ENCODE results near the gene SLAIN1. TPM values are rescaled to one million over a fixed set of nuclear protein-coding genes. Genes with fewer than 3 reads are reported as not detected.
A peak's percentile ranks its signal among the peaks of the same experiment; 100 is the strongest.
"Not testable (repeated sequence)": the region's sequence is repeated elsewhere in the genome, so short reads cannot be mapped to it uniquely, and the experiment has no call there.

Gene SLAIN1
- polyA plus RNA-seq (2013, experiment 1 of 2) = 0.08 TPM
- 0.14 TPM for polyA plus RNA-seq (2013, experiment 2 of 2)

DNA sequence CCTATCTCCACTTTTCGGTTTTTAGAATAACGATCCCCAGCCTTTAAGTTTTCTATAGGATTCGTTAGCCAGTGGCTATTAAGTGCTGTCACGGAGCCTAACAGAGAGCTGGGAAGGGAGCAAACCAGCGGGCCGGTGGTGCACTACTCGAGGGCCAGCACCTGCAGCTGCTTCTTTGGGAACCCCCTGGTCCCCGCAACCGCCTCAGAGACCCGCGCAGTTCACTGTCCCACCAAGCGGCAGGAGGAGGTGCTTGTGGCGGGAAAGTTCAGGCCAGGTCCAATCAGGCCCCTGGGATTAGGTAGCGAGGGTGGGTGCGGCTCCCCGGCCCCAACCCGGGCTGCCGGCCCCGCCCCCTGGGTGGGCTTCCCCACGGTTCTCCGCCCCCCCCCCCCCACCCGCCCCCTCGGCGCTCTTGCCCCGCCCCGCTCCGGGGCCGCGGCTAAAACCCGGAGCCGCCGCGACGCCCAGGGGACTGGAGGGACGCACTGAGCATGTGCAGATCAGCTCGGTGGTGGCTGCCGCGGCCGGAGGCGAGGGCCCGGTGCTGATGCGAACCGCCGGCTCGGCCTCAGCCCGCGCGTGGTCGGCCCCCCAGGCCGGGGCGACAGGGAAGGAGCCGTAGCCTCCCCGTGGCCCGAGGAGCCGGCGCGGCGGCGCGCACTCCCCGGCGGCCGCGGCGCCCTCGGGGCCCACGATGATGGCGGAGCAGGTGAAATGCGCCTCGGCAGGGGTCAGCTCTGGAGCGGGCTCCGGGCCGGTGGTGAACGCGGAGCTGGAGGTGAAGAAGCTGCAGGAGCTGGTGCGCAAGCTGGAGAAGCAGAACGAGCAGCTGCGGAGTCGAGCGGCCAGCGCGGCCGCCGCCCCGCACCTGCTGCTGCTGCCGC lies at the start of gene SLAIN1:
SLAIN1 (plus strand) TSS at position 471 of the 887 bp plus-strand sequence; CDS start at position 698, 227 bp downstream.
- Histone ChIP-seq H3K79me1 (replicated peaks; ENCODE audit: low read length, poor library complexity, severe bottlenecking) (no peaks in the 10 kb centered on the region), H3K18ac (ENCODE audit: low read depth in 1 of 2, low read length in 2 of 2) (no peak within 1 kb of the TSS), H3K9ac (ENCODE audit: low read length) (no peak within 1 kb of the TSS), H3K9me3 (ENCODE audit: control insufficient read depth, low read length) (no peaks in the 10 kb centered on the region), H2BK120ac (ENCODE audit: low read depth, low read length) (no peak within 1 kb of the TSS), H2AK5ac (ENCODE audit: low read length, severe bottlenecking) (no peak within 1 kb of the TSS), H3K4me2 (ENCODE audit: low read length, poor library complexity, severe bottlenecking) (peak within 1 kb of the TSS; percentile 75), H3K27ac (ENCODE audit: low read length, poor library complexity, severe bottlenecking) (no peak within 1 kb of the TSS), H3K4me3 (ENCODE audit: insufficient read depth in 1 of 2, low read depth in 1 of 2, low read length in 2 of 2) (peak within 1 kb of the TSS; percentile 53 to 83), H3K36me3 (ENCODE audit: control insufficient read depth in 1 of 2, insufficient read depth in 2 of 2, low read depth in 1 of 2, low read length in 2 of 2) (no peaks in the 10 kb centered on the region), H4K91ac (ENCODE audit: low read length) (no peak within 1 kb of the TSS), H3K23ac (ENCODE audit: low read length in 2 of 2) (no peak within 1 kb of the TSS), H2BK12ac (ENCODE audit: low read length in 2 of 2) (no peak within 1 kb of the TSS), H3K14ac (ENCODE audit: low read length in 2 of 2) (no peak within 1 kb of the TSS), H3K4ac (ENCODE audit: low read depth in 1 of 2, low read length in 2 of 2) (no peak within 1 kb of the TSS), H2AFZ (ENCODE audit: low read depth, low read length) (peak within 1 kb of the TSS; percentile 91), H2BK15ac (ENCODE audit: low read depth, poor library complexity, severe bottlenecking) (no peak within 1 kb of the TSS), H2BK5ac (ENCODE audit: low read depth, low read length, poor library complexity, severe bottlenecking) (no peak within 1 kb of the TSS), H4K8ac (ENCODE audit: low read length) (no peak within 1 kb of the TSS), H3K27me3 (ENCODE audit: control insufficient read depth in 1 of 2, insufficient read depth in 1 of 2, low read length in 2 of 2) (peaks cover 33 to 44% of the 10 kb centered on the region in 2 experiments), H3K4me1 (ENCODE audit: control insufficient read depth, insufficient read depth, low read depth, low read length) (peaks cover 14% of the 10 kb centered on the region)
- under 1% methylated on average over 59 of the region's 86 CpGs for WGBS
- peak; percentile 26 for DNase-seq

DNA sequence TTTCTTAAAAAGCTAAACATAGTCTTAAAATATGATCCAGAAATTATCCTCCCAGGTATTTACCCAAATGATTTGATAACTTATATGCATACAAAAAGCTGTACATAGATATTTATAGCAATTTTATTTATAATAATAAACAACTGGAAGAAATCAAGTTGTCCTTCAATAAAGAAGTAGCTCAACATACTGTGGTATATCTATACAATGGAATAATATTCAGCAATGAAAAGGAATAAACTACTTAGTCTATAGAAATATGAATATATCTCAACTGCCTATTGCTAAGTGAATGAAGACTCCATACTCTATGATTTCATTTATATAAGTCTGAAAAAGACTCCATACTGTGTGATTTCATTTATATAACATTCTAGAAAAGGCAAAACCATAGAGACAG lies 47.1 kb upstream of the SLAIN1 start:
- Histone ChIP-seq H2BK15ac (ENCODE audit: low read depth, poor library complexity, severe bottlenecking) (no peak overlapping the region), H2BK12ac (ENCODE audit: low read length in 2 of 2) (no peak overlapping the region), H3K27ac (ENCODE audit: low read length, poor library complexity, severe bottlenecking) (no peak overlapping the region), H3K18ac (ENCODE audit: low read depth in 1 of 2, low read length in 2 of 2) (no peak overlapping the region), H3K4ac (ENCODE audit: low read depth in 1 of 2, low read length in 2 of 2) (no peak overlapping the region), H4K91ac (ENCODE audit: low read length) (no peak overlapping the region), H2BK5ac (ENCODE audit: low read depth, low read length, poor library complexity, severe bottlenecking) (no peak overlapping the region), H2AK5ac (ENCODE audit: low read length, severe bottlenecking) (no peak overlapping the region), H3K4me3 (ENCODE audit: insufficient read depth in 1 of 2, low read depth in 1 of 2, low read length in 2 of 2) (no peak overlapping the region), H4K8ac (ENCODE audit: low read length) (no peak overlapping the region), H3K9me3 (ENCODE audit: control insufficient read depth, low read length) (no peaks in the 10 kb centered on the region), H3K4me1 (ENCODE audit: control insufficient read depth, insufficient read depth, low read depth, low read length) (no peaks in the 10 kb centered on the region), H3K27me3 (ENCODE audit: control insufficient read depth in 1 of 2, insufficient read depth in 1 of 2, low read length in 2 of 2) (no peaks in the 10 kb centered on the region), H2BK120ac (ENCODE audit: low read depth, low read length) (no peak overlapping the region), H3K23ac (ENCODE audit: low read length in 2 of 2) (no peak overlapping the region), H3K14ac (ENCODE audit: low read length in 2 of 2) (no peak overlapping the region), H3K4me2 (ENCODE audit: low read length, poor library complexity, severe bottlenecking) (no peak overlapping the region), H3K79me1 (replicated peaks; ENCODE audit: low read length, poor library complexity, severe bottlenecking) (no peaks in the 10 kb centered on the region), H3K9ac (ENCODE audit: low read length) (no peak overlapping the region), H2AFZ (ENCODE audit: low read depth, low read length) (no peak overlapping the region), H3K36me3 (ENCODE audit: control insufficient read depth in 1 of 2, insufficient read depth in 2 of 2, low read depth in 1 of 2, low read length in 2 of 2) (no peaks in the 10 kb centered on the region)
- no peak for DNase-seq

DNA sequence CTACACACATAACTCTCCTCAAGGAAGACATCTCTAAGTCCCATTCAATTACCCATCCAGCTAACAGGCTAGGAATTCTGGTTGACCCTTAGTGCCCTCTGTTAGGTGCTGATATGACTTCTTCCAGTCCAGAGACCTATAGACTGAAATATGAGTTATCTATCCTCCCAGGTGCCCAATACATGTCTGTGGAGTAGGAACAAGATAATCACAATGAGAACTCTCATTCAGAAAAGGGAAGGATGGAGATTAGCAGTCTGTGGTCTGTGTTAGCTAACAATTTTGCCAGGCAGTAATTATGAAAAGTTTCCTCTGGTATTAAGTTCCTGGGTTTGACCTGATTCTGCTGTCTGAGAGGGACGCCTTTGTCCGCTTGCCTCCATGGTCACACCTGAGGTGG lies 44.2 kb upstream of the SLAIN1 start:
- Histone ChIP-seq H3K4me2 (ENCODE audit: low read length, poor library complexity, severe bottlenecking) (no peak overlapping the region), H3K9me3 (ENCODE audit: control insufficient read depth, low read length) (peaks cover 6% of the 10 kb centered on the region), H3K14ac (ENCODE audit: low read length in 2 of 2) (no peak overlapping the region), H3K27me3 (ENCODE audit: control insufficient read depth in 1 of 2, insufficient read depth in 1 of 2, low read length in 2 of 2) (no peaks in the 10 kb centered on the region), H3K18ac (ENCODE audit: low read depth in 1 of 2, low read length in 2 of 2) (no peak overlapping the region), H4K91ac (ENCODE audit: low read length) (no peak overlapping the region), H3K27ac (ENCODE audit: low read length, poor library complexity, severe bottlenecking) (no peak overlapping the region), H3K79me1 (replicated peaks; ENCODE audit: low read length, poor library complexity, severe bottlenecking) (no peaks in the 10 kb centered on the region), H2BK5ac (ENCODE audit: low read depth, low read length, poor library complexity, severe bottlenecking) (no peak overlapping the region), H2AK5ac (ENCODE audit: low read length, severe bottlenecking) (no peak overlapping the region), H2AFZ (ENCODE audit: low read depth, low read length) (no peak overlapping the region), H2BK12ac (ENCODE audit: low read length in 2 of 2) (no peak overlapping the region), H2BK120ac (ENCODE audit: low read depth, low read length) (no peak overlapping the region), H3K4ac (ENCODE audit: low read depth in 1 of 2, low read length in 2 of 2) (no peak overlapping the region), H3K4me3 (ENCODE audit: insufficient read depth in 1 of 2, low read depth in 1 of 2, low read length in 2 of 2) (no peak overlapping the region), H3K9ac (ENCODE audit: low read length) (no peak overlapping the region), H3K36me3 (ENCODE audit: control insufficient read depth in 1 of 2, insufficient read depth in 2 of 2, low read depth in 1 of 2, low read length in 2 of 2) (no peaks in the 10 kb centered on the region), H2BK15ac (ENCODE audit: low read depth, poor library complexity, severe bottlenecking) (no peak overlapping the region), H3K23ac (ENCODE audit: low read length in 2 of 2) (no peak overlapping the region), H3K4me1 (ENCODE audit: control insufficient read depth, insufficient read depth, low read depth, low read length) (no peaks in the 10 kb centered on the region), H4K8ac (ENCODE audit: low read length) (no peak overlapping the region)
- 87% methylated on average over 2 of the region's 2 CpGs for WGBS
- no peak for DNase-seq

DNA sequence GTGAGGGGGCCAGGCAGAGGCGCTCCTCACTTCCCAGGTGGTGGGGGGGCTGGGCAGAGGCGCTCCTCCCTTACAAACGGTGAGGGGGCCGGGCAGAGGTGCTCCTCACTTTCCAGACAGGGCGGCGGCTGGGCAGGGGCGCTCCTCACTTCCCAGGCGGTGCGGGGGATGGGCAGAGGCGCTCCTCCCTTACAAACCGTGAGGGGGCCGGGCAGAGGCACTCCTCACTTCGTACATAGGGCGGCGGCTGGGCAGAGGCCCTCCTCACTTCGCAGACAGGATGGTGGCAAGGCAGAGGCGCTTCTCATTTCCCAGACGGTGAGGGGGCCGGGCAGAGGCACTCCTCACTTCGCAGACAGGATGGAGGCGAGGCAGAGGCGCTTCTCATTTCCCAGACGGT lies 37.5 kb upstream of the SLAIN1 start:
- H2AK5ac ChIP-seq (ENCODE audit: low read length, severe bottlenecking); H3K27ac ChIP-seq (ENCODE audit: low read length, poor library complexity, severe bottlenecking); H3K79me1 ChIP-seq (replicated peaks; ENCODE audit: low read length, poor library complexity, severe bottlenecking); H2AFZ ChIP-seq (ENCODE audit: low read depth, low read length); DNase-seq; H3K18ac ChIP-seq (ENCODE audit: low read depth in 1 of 2, low read length in 2 of 2); H2BK15ac ChIP-seq (ENCODE audit: low read depth, poor library complexity, severe bottlenecking); H3K4ac ChIP-seq (ENCODE audit: low read depth in 1 of 2, low read length in 2 of 2); H2BK5ac ChIP-seq (ENCODE audit: low read depth, low read length, poor library complexity, severe bottlenecking); H3K27me3 ChIP-seq (ENCODE audit: control insufficient read depth in 1 of 2, insufficient read depth in 1 of 2, low read length in 2 of 2); H3K36me3 ChIP-seq (ENCODE audit: control insufficient read depth in 1 of 2, insufficient read depth in 2 of 2, low read depth in 1 of 2, low read length in 2 of 2); H3K4me1 ChIP-seq (ENCODE audit: control insufficient read depth, insufficient read depth, low read depth, low read length); H2BK120ac ChIP-seq (ENCODE audit: low read depth, low read length); H4K91ac ChIP-seq (ENCODE audit: low read length); H3K4me3 ChIP-seq (ENCODE audit: insufficient read depth in 1 of 2, low read depth in 1 of 2, low read length in 2 of 2); H2BK12ac ChIP-seq (ENCODE audit: low read length in 2 of 2); H3K14ac ChIP-seq (ENCODE audit: low read length in 2 of 2); H4K8ac ChIP-seq (ENCODE audit: low read length); H3K23ac ChIP-seq (ENCODE audit: low read length in 2 of 2); H3K4me2 ChIP-seq (ENCODE audit: low read length, poor library complexity, severe bottlenecking); H3K9ac ChIP-seq (ENCODE audit: low read length): not testable (repeated sequence)
- WGBS = 87% methylated on average over 22 of the region's 23 CpGs
- peaks cover 11% of the 10 kb centered on the region for H3K9me3 ChIP-seq (ENCODE audit: control insufficient read depth, low read length)
